Naive thymus-derived CD4-positive, alpha-beta T cell (primary cell): ENCODE data around the gene ANKRD52. TPM values are rescaled to one million over a fixed set of nuclear protein-coding genes. Genes with fewer than 3 reads are reported as not detected.
A peak's percentile ranks its signal among the peaks of the same experiment; 100 is the strongest.

Experiments
- ATAC-seq: fragments of 150-1000 bp; cut with Tn5 transposase; 2 replicates; pipeline ENCODE4 v1.10.0; 2021; ENCODE audit warnings: mild to moderate bottlenecking, moderate library complexity
- CTCF ChIA-PET: fragments of 350-600 bp; sonication (Branson Sonifier 250); formaldehyde crosslinking; loops from one replicate; lab custom pipeline; 2021; ENCODE audit warnings: antibody characterized with exemption; lab: Charles Lee
- POLR2A ChIA-PET: fragments of 350-600 bp; sonication (Branson Sonifier 250); formaldehyde crosslinking; loops from one replicate; lab custom pipeline; 2021; ENCODE audit warnings: antibody characterized with exemption, inconsistent platforms; lab: Charles Lee
- DNase-seq, 9 donors: peaks; one replicate each; pipeline versions ENCODE4 v3.0.0 to v3.0.0-alpha.2; 2020 to 2022; ENCODE audit warnings: mixed read lengths in 1 of 9
- H3K27ac ChIP-seq: one replicate; pipeline ENCODE4 v1.7.0; 2013; ENCODE audit warnings: mild to moderate bottlenecking, low read depth, low read length, moderate library complexity
- H3K27me3 ChIP-seq, 2 donors: one replicate each; pipeline ENCODE4 v1.7.0; 2013; ENCODE audit warnings: low read length in 2 of 2, mild to moderate bottlenecking in 2 of 2, moderate library complexity in 2 of 2; ENCODE audit not compliant: control insufficient read depth in 2 of 2, insufficient read depth in 2 of 2
- H3K36me3 ChIP-seq, 3 experiments: 1 replicate in 2 of 3; 2 replicates in 1 of 3; pipeline ENCODE4 v1.7.0; 2013; ENCODE audit warnings: low read length in 3 of 3, mild to moderate bottlenecking in 3 of 3, moderate library complexity in 1 of 3; ENCODE audit not compliant: insufficient read depth in 3 of 3, control insufficient read depth in 2 of 3
- H3K4me1 ChIP-seq, 2 donors: one replicate each; pipeline ENCODE4 v1.7.0; 2013; ENCODE audit warnings: low read length in 2 of 2, mild to moderate bottlenecking in 2 of 2, moderate library complexity in 1 of 2; ENCODE audit not compliant: control insufficient read depth in 2 of 2, insufficient read depth in 2 of 2
- H3K4me3 ChIP-seq: 2 replicates; pipeline ENCODE4 v1.7.0; 2013; ENCODE audit warnings: mild to moderate bottlenecking, low read length
- H3K9me3 ChIP-seq, 3 experiments: 1 replicate in 2 of 3; 2 replicates in 1 of 3; pipeline ENCODE4 v1.7.0; 2013; ENCODE audit warnings: low read length in 3 of 3; ENCODE audit not compliant: control insufficient read depth in 2 of 3
- H3K27ac Mint-ChIP-seq, 9 donors: one replicate each; pipeline ENCODE4 v1.8.0; 2020 to 2022; ENCODE audit warnings: mixed read lengths in 9 of 9, mild to moderate bottlenecking in 8 of 9, moderate library complexity in 5 of 9, inconsistent platforms in 2 of 9
- H3K27me3 Mint-ChIP-seq, 5 donors: one replicate each; pipeline ENCODE4 v1.8.0; 2021 to 2022; ENCODE audit warnings: mixed read lengths in 5 of 5, mild to moderate bottlenecking in 1 of 5
- H3K36me3 Mint-ChIP-seq, 5 donors: one replicate each; pipeline ENCODE4 v1.8.0; 2020 to 2022; ENCODE audit warnings: mixed read lengths in 5 of 5, mild to moderate bottlenecking in 3 of 5, inconsistent platforms in 1 of 5
- H3K4me1 Mint-ChIP-seq, 7 donors: one replicate each; pipeline ENCODE4 v1.8.0; 2020 to 2022; ENCODE audit warnings: mixed read lengths in 7 of 7, mild to moderate bottlenecking in 3 of 7, inconsistent platforms in 1 of 7
- H3K4me3 Mint-ChIP-seq, 10 donors: one replicate each; pipeline ENCODE4 v1.8.0; 2020 to 2022; ENCODE audit warnings: mild to moderate bottlenecking in 10 of 10, mixed read lengths in 10 of 10, moderate library complexity in 6 of 10, inconsistent platforms in 2 of 10
- H3K9me3 Mint-ChIP-seq, 11 donors: one replicate each; pipeline ENCODE4 v1.8.0; 2020 to 2022; ENCODE audit warnings: mixed read lengths in 11 of 11, mild to moderate bottlenecking in 4 of 11, inconsistent platforms in 1 of 11, moderate library complexity in 1 of 11
- intact Hi-C, 2 donors: fragments of 100-400 bp; cut with micrococcal nuclease; formaldehyde crosslinking; loops; one replicate each; pipeline ENCODE4 v1.15.1; 2023
- polyA plus RNA-seq, 2 donors: library from polyadenylated mRNA; unstranded; fragments of 300-500 nt; fragmentation: Illumina TruSeq; gene quantifications; one replicate each; pipeline ENCODE4 v1.2.3, GENCODE V29; 2021
- total RNA-seq, 6 experiments: library from RNA in 5 of 6; stranded (reverse) in 5 of 6; gene quantifications; 1 replicate in 5 of 6; 2 replicates in 1 of 6; pipeline ENCODE4 v1.2.3 and lab custom pipeline; 2021 to 2026

The ANKRD52 gene
- total and polyA plus RNA-seq, 7 experiments from 2014 or later: 5.1 to 64.4 (median 33.7) TPM

- Mint-ChIP-seq H3K36me3 (peaks cover 0 to 16% (median 6%) of the 10 kb centered on the region in 5 donors), H3K27me3 (no peaks in the 10 kb centered on the region), H3K4me1 (peaks cover 27 to 58% (median 53%) of the 10 kb centered on the region in 7 donors), H3K9me3 (no peaks in the 10 kb centered on the region), H3K4me3 (peak within 1 kb of the TSS; percentile 93 to 100 (median 96)), H3K27ac (peak within 1 kb of the TSS; percentile 93 to 99 (median 97))
- peaks cover 26 to 48% of the 10 kb centered on the region in 2 donors for H3K4me1 ChIP-seq
- intact Hi-C loops: loop anchor here (1.0 to 2.0 kb wide), 24 partner anchors 9 to 561 kb away; partner anchors contain the start of genes STAT2 (in 2 of the 2), TIMELESS (in 2 of the 2), ANKRD52 (in 1 of the 2) and COQ10A (in 1 of the 2)
- DNase-seq (peak; percentile 95 to 99 (median 98)), ATAC-seq (peak; percentile 98)
- no peaks in the 10 kb centered on the region for H3K27me3 ChIP-seq
- no peaks in the 10 kb centered on the region for H3K9me3 ChIP-seq
- CTCF ChIA-PET: interaction anchor here (0.6 to 1.9 kb wide), 4 partner anchors 16 to 1292 kb away, joined by 4 to 5 read pairs (median 4); partner anchors contain the start of genes CNPY2 and SMARCC2
- H3K27ac ChIP-seq: peak within 1 kb of the TSS; percentile 94
- peaks cover 0 to 12% (median 0%) of the 10 kb centered on the region in 3 experiments for H3K36me3 ChIP-seq
- H3K4me3 ChIP-seq: peak within 1 kb of the TSS; percentile 73
- POLR2A ChIA-PET: interaction anchor here (0.6 to 3.6 kb wide), 10 partner anchors 10 to 226 kb away, joined by 3 to 18 read pairs (median 5); partner anchors contain the start of genes RNF41, SMARCC2, STAT2 and ZC3H10
These were observed 41.9 kb upstream of the ANKRD52 start, which contains the start of gene CS for GRCh38 chr12:56299853-56300643. CS (minus strand) TSS chr12:56300330; CDS start chr12:56300201, 129 bp downstream.

GRCh38 chr12:56299308-56299852 lies 41.2 kb upstream of the ANKRD52 start:
- H3K4me1 Mint-ChIP-seq: peaks cover 27 to 61% (median 53%) of the 10 kb centered on the region in 7 donors
- intact Hi-C loops: no loop called here
- peak overlapping the region; percentile 93 to 100 (median 96) for H3K4me3 Mint-ChIP-seq
- H3K36me3 ChIP-seq: peaks cover 0 to 11% (median 0%) of the 10 kb centered on the region in 3 experiments
- peaks cover 26 to 48% of the 10 kb centered on the region in 2 donors for H3K4me1 ChIP-seq
- peak overlapping the region; percentile 93 to 99 (median 96) for H3K27ac Mint-ChIP-seq
- ATAC-seq (no peak), DNase-seq (peak in 6 of 9 donors; percentile 36 to 60 (median 50))
- CTCF ChIA-PET: interaction anchor here (0.6 to 1.9 kb wide), 4 partner anchors 110 to 1293 kb away, joined by 3 to 5 read pairs (median 4); partner anchors contain the start of gene SMARCC2
- H3K27me3 ChIP-seq: no peaks in the 10 kb centered on the region
- peak overlapping the region; percentile 94 for H3K27ac ChIP-seq
- no peaks in the 10 kb centered on the region for H3K9me3 Mint-ChIP-seq
- H3K27me3 Mint-ChIP-seq: no peaks in the 10 kb centered on the region
- H3K36me3 Mint-ChIP-seq: peaks cover 0 to 14% (median 4%) of the 10 kb centered on the region in 5 donors
- POLR2A ChIA-PET: interaction anchor here (0.6 to 3.6 kb wide), 10 partner anchors 10 to 225 kb away, joined by 3 to 18 read pairs (median 4); partner anchors contain the start of genes RNF41, SMARCC2, STAT2 and ZC3H10
- H3K9me3 ChIP-seq: no peaks in the 10 kb centered on the region
- peak overlapping the region; percentile 73 for H3K4me3 ChIP-seq

GRCh38 chr12:56298828-56299227 lies 40.6 kb upstream of the ANKRD52 start:
- peaks cover 0 to 14% (median 4%) of the 10 kb centered on the region in 5 donors for H3K36me3 Mint-ChIP-seq
- H3K4me1 Mint-ChIP-seq: peaks cover 27 to 67% (median 55%) of the 10 kb centered on the region in 7 donors
- H3K4me3 Mint-ChIP-seq: peak overlapping the region; percentile 93 to 100 (median 96)
- ATAC-seq (no peak), DNase-seq (peak in 1 of 9 donors; percentile 2)
- peak overlapping the region; percentile 73 for H3K4me3 ChIP-seq
- H3K27ac ChIP-seq: peak overlapping the region; percentile 94
- H3K9me3 ChIP-seq: no peaks in the 10 kb centered on the region
- ChIA-PET CTCF (interaction anchor here (0.8 to 1.9 kb wide), 3 partner anchors 165 to 561 kb away, joined by 3 to 5 read pairs (median 3); no protein-coding TSS in a partner anchor), POLR2A (interaction anchor here (0.6 to 3.6 kb wide), 10 partner anchors 9 to 197 kb away, joined by 3 to 18 read pairs (median 4); partner anchors contain the start of genes RNF41, SMARCC2 and STAT2)
- intact Hi-C loops: no loop called here
- H3K4me1 ChIP-seq: peaks cover 26 to 48% of the 10 kb centered on the region in 2 donors
- H3K27ac Mint-ChIP-seq: peak overlapping the region; percentile 93 to 99 (median 96)
- H3K27me3 ChIP-seq: no peaks in the 10 kb centered on the region
- peaks cover 0 to 15% (median 0%) of the 10 kb centered on the region in 3 experiments for H3K36me3 ChIP-seq
- H3K9me3 Mint-ChIP-seq: no peaks in the 10 kb centered on the region
- H3K27me3 Mint-ChIP-seq: no peaks in the 10 kb centered on the region

GRCh38 chr12:56297400-56297799 lies 39.2 kb upstream of the ANKRD52 start:
- ChIA-PET CTCF (interaction anchor here (0.9 to 1.0 kb wide), 2 partner anchors 78 to 166 kb away, joined by 3 read pairs; no protein-coding TSS in a partner anchor), POLR2A (interaction anchor here (0.6 to 3.6 kb wide), 5 partner anchors 11 to 167 kb away, joined by 3 to 18 read pairs (median 4); partner anchors contain the start of gene RNF41)
- ATAC-seq: no peak
- no peak overlapping the region for H3K4me3 ChIP-seq
- intact Hi-C loops: no loop called here
- Mint-ChIP-seq H3K4me1 (peaks cover 30 to 73% (median 61%) of the 10 kb centered on the region in 7 donors), H3K27ac (peak overlapping the region in 6 of 9 donors; percentile 6 to 96 (median 44)), H3K4me3 (peak overlapping the region in 8 of 10 donors; percentile 29 to 100 (median 61)), H3K27me3 (no peaks in the 10 kb centered on the region), H3K9me3 (no peaks in the 10 kb centered on the region), H3K36me3 (peaks cover 0 to 16% (median 4%) of the 10 kb centered on the region in 5 donors)
- H3K27ac ChIP-seq: no peak overlapping the region
- H3K36me3 ChIP-seq: peaks cover 0 to 17% (median 3%) of the 10 kb centered on the region in 3 experiments
- no peaks in the 10 kb centered on the region for H3K9me3 ChIP-seq
- DNase-seq: no peak
- H3K27me3 ChIP-seq: no peaks in the 10 kb centered on the region
- H3K4me1 ChIP-seq: peaks cover 26 to 48% of the 10 kb centered on the region in 2 donors

- Mint-ChIP-seq H3K4me1 (peaks cover 29 to 70% (median 58%) of the 10 kb centered on the region in 7 donors), H3K4me3 (peak overlapping the region in 4 of 10 donors; percentile 23 to 45 (median 36)), H3K9me3 (no peaks in the 10 kb centered on the region), H3K36me3 (peaks cover 1 to 16% (median 5%) of the 10 kb centered on the region in 5 donors), H3K27ac (peak overlapping the region in 4 of 9 donors; percentile 2 to 93 (median 24)), H3K27me3 (no peaks in the 10 kb centered on the region)
- intact Hi-C loops: no loop called here
- H3K36me3 ChIP-seq: peaks cover 3 to 17% (median 4%) of the 10 kb centered on the region in 3 experiments
- H3K4me1 ChIP-seq: peaks cover 33 to 45% of the 10 kb centered on the region in 2 donors
- no peak for DNase-seq
- no peak overlapping the region for H3K4me3 ChIP-seq
- ChIA-PET CTCF (no interaction called here), POLR2A (no interaction called here)
- no peaks in the 10 kb centered on the region for H3K9me3 ChIP-seq
- no peaks in the 10 kb centered on the region for H3K27me3 ChIP-seq
- H3K27ac ChIP-seq: no peak overlapping the region
- ATAC-seq: no peak
These were observed 38.1 kb upstream of the ANKRD52 start for GRCh38 chr12:56296295-56296694.
